ENCODE measurements around the gene ERN1. TPM values are rescaled to one million over a fixed set of nuclear protein-coding genes. Genes with fewer than 3 reads are reported as not detected.

Gene ERN1
- total RNA-seq, 1 donor from 2014 or later = 16.7 TPM

DNA sequence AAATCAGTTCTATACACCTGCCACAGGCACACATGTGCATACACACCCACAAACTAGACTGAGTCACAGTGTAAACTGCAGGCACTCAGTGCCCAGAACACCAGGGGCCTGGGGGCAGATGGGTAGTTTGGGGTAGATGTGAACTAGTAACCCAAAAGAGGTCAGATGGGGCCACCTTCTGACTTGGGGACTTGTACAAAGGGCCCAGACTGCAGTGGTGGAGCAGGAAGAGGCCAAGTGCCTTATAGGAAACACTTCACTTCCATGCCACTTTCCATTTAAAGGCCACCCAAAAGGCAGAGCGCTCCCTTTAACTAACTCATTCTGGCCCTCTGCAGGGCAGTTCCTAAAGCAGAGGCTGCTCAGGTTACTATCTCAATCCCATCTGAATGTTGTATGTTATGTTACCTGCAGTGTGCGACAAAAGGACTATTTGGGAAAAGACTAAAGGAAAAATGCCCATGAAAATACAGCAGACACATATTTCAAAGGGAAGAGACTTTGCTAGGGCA, 27.8 kb upstream of the ERN1 start:
- DNase-seq (ENCODE audit: low spot score) = no peak
- H3K9me3 Mint-ChIP-seq (ENCODE audit: unreplicated experiment) = no peaks in the 10 kb centered on the region
- no peak overlapping the region for H3K27ac Mint-ChIP-seq (ENCODE audit: unreplicated experiment)

DNA sequence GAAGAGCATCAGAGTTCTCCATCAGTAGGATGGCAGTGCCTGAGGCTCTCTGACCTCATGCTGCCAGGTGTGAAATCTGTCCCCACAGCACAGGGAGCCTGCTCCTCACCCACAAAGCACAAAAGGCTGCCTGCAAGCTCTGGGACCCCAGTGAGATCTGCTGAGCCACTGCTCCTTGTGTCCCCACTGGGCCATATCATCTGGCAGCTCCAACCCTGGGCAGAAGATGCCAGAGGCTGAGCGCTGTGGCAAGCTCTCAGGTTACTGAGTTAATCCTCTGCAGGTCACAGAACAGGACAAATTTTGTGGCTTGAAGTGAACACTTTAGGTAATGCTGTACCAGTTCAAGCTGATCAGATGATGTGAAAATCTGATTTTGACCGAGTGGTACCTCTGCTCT, 26.7 kb upstream of the ERN1 start:
- Mint-ChIP-seq H3K27ac (ENCODE audit: unreplicated experiment) (no peak overlapping the region), H3K9me3 (ENCODE audit: unreplicated experiment) (no peaks in the 10 kb centered on the region), H3K36me3 (ENCODE audit: low read depth, unreplicated experiment) (peaks cover 15% of the 10 kb centered on the region), H3K4me1 (ENCODE audit: unreplicated experiment) (peaks cover 37% of the 10 kb centered on the region), H3K27me3 (ENCODE audit: unreplicated experiment) (peaks cover 2% of the 10 kb centered on the region), H3K4me3 (ENCODE audit: unreplicated experiment) (no peak overlapping the region)
- no peak for DNase-seq (ENCODE audit: low spot score)
- TF ChIP-seq, protein P1, sequence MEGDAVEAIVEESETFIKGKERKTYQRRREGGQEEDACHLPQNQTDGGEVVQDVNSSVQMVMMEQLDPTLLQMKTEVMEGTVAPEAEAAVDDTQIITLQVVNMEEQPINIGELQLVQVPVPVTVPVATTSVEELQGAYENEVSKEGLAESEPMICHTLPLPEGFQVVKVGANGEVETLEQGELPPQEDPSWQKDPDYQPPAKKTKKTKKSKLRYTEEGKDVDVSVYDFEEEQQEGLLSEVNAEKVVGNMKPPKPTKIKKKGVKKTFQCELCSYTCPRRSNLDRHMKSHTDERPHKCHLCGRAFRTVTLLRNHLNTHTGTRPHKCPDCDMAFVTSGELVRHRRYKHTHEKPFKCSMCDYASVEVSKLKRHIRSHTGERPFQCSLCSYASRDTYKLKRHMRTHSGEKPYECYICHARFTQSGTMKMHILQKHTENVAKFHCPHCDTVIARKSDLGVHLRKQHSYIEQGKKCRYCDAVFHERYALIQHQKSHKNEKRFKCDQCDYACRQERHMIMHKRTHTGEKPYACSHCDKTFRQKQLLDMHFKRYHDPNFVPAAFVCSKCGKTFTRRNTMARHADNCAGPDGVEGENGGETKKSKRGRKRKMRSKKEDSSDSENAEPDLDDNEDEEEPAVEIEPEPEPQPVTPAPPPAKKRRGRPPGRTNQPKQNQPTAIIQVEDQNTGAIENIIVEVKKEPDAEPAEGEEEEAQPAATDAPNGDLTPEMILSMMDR (IDR thresholded peaks at IDR 0.05; ENCODE audit: unreplicated experiment) = no peak

More for the DNA sequence above, 27.8 kb upstream of the ERN1 start:
- TF ChIP-seq, protein P1 (IDR thresholded peaks at IDR 0.05; ENCODE audit: unreplicated experiment) = no peak
- Mint-ChIP-seq H3K4me3 (ENCODE audit: unreplicated experiment) (no peak overlapping the region), H3K36me3 (ENCODE audit: low read depth, unreplicated experiment) (peaks cover 14% of the 10 kb centered on the region), H3K4me1 (ENCODE audit: unreplicated experiment) (peaks cover 37% of the 10 kb centered on the region), H3K27me3 (ENCODE audit: unreplicated experiment) (peaks cover 2% of the 10 kb centered on the region)

DNA sequence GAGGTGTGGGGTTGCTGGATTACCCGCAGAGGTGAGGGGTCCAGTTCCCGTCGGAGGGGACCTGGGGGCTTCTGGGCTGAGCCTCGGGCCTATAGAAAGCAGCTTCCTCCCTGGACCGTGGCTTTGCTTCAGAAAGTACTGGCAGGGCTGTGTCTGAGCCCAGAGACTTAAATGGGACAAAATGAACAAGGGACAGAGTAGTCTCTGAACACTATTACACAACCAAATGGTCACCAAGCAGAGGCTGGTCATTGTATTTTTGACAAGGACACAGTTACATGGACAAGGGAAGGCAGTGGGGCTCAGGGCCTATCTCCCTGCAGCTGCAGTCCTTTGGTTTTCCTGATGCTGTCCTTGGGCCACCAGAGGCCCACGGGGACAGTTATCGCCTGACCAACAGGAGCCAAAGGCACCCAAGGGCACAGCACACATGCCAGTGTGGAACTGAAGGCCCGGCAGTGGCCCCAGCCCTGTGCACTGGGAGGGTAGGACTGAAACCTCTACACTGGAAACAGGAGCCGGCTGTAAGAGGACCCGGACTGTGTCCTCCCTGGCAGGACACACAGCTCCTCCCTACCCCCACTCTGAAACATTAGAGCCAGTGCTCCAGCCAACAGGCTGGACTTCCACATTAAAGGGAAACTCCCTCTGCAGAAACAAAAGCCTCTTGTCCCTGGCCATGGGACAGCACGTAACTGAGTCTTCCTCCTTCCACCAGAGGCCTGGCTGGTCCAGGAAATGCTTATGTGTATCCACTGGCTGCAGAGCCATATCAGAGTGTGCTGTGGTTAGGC, 26.0 kb upstream of the ERN1 start:
- H3K36me3 Mint-ChIP-seq (ENCODE audit: low read depth, unreplicated experiment) = peaks cover 15% of the 10 kb centered on the region
- no peaks in the 10 kb centered on the region for H3K9me3 Mint-ChIP-seq (ENCODE audit: unreplicated experiment)
- no peak overlapping the region for H3K4me3 Mint-ChIP-seq (ENCODE audit: unreplicated experiment)
- H3K4me1 Mint-ChIP-seq (ENCODE audit: unreplicated experiment) = peaks cover 37% of the 10 kb centered on the region
- no peak for DNase-seq (ENCODE audit: low spot score)
- TF ChIP-seq, protein P1 (IDR thresholded peaks at IDR 0.05; ENCODE audit: unreplicated experiment) = no peak
- peaks cover 2% of the 10 kb centered on the region for H3K27me3 Mint-ChIP-seq (ENCODE audit: unreplicated experiment)
- peak overlapping the region; percentile 87 for H3K27ac Mint-ChIP-seq (ENCODE audit: unreplicated experiment)

DNA sequence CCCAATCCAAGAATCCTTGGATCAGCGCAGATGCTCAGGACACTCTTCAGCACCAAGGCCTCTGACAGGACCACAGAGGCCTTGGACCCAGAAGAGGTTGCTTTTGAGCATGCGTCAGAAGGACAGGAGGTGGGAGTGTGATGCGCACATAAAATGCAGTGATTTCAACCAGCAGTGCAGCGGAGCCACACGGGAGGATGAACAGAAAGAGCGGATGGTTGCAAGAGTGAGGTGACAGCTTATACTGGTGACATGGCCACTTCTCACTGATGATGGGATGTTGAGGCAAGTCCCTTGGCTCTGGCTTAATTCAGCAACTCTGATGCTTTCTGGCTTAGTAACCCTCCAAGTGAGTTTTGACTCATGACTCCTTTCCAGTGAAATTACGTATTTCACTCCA, 25.2 kb upstream of the ERN1 start:
- TF ChIP-seq, protein P1 (IDR thresholded peaks at IDR 0.05; ENCODE audit: unreplicated experiment) = no peak
- no peak for DNase-seq (ENCODE audit: low spot score)
- H3K4me1 Mint-ChIP-seq (ENCODE audit: unreplicated experiment) = peaks cover 37% of the 10 kb centered on the region
- peak overlapping the region; percentile 87 for H3K27ac Mint-ChIP-seq (ENCODE audit: unreplicated experiment)
- H3K9me3 Mint-ChIP-seq (ENCODE audit: unreplicated experiment) = no peaks in the 10 kb centered on the region
- no peak overlapping the region for H3K4me3 Mint-ChIP-seq (ENCODE audit: unreplicated experiment)
- H3K36me3 Mint-ChIP-seq (ENCODE audit: low read depth, unreplicated experiment) = peaks cover 15% of the 10 kb centered on the region
- H3K27me3 Mint-ChIP-seq (ENCODE audit: unreplicated experiment) = peaks cover 2% of the 10 kb centered on the region

DNA sequence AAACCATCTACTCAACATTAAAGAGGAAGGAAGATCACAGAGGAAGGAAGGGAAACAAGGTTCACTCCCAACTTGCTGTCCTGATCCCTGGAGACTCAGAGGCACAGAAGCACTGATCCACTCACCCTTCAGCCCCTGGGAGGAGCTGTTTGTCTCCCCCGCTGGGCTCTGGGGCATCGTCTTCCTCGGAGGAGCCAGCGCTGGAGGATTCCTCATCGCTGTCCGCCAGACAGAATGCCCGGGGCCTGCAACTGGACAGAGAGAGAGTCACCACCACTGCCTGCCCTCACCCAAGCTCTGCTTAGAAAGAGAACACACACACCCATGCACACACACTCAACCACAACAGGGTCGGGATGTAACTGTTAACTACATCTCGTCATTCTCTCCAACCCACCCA, 24.8 kb upstream of the ERN1 start:
- Mint-ChIP-seq H3K27me3 (ENCODE audit: unreplicated experiment) (peaks cover 2% of the 10 kb centered on the region), H3K27ac (ENCODE audit: unreplicated experiment) (no peak overlapping the region), H3K4me3 (ENCODE audit: unreplicated experiment) (no peak overlapping the region), H3K36me3 (ENCODE audit: low read depth, unreplicated experiment) (peaks cover 15% of the 10 kb centered on the region), H3K4me1 (ENCODE audit: unreplicated experiment) (peaks cover 37% of the 10 kb centered on the region), H3K9me3 (ENCODE audit: unreplicated experiment) (no peaks in the 10 kb centered on the region)
- DNase-seq (ENCODE audit: low spot score) = no peak
- TF ChIP-seq, protein P1 (IDR thresholded peaks at IDR 0.05; ENCODE audit: unreplicated experiment) = no peak

All from endothelial cell (in vitro differentiated cells).